ENCODE measurements around the gene METTL26. TPM values are rescaled to one million over a fixed set of nuclear protein-coding genes. Genes with fewer than 3 reads are reported as not detected.

METTL26 gene
- total and polyA plus RNA-seq, 9 of the 15 experiments (the other 6 are each of a cell fraction or from before 2014, with no cell fraction given), result 7.3 to 262 (median 80.9) TPM

GRCh38 chr16:588889-589657 is 47.0 kb downstream of the METTL26 start (continued):
- TF ChIP-seq HDGF (IDR thresholded peaks at IDR 0.05) (no peak), HINFP (tag; conservative IDR thresholded peaks at IDR 0.05; ENCODE audit: low read depth) (no peak), NR2F6 (CRISPR knock-in tag; IDR thresholded peaks at IDR 0.05) (no peak), CREB5 (CRISPR knock-in tag; IDR thresholded peaks at IDR 0.05) (no peak), MXD1 (CRISPR knock-in tag; IDR thresholded peaks at IDR 0.05; ENCODE audit: borderline replicate concordance, poor library complexity, severe bottlenecking) (no peak), DMBX1 (CRISPR knock-in tag; IDR thresholded peaks at IDR 0.05; ENCODE audit: borderline replicate concordance) (no peak), ZNF655 (CRISPR knock-in tag; IDR thresholded peaks at IDR 0.05) (no peak), ZNF511 (CRISPR knock-in tag; IDR thresholded peaks at IDR 0.05) (peak; percentile 58), ZBTB26 (CRISPR knock-in tag; IDR thresholded peaks at IDR 0.05) (no peak), CBX2 (IDR thresholded peaks at IDR 0.05; ENCODE audit: insufficient read depth, low read length, poor library complexity, severe bottlenecking) (no peak)
